Mesendoderm (in vitro differentiated cells): ENCODE data around the gene LRRC18.
A peak's percentile ranks its signal among the peaks of the same experiment; 100 is the strongest.

ENCODE experiments used
- DNase-seq: peaks from one replicate; pipeline ENCODE4 v3.0.0; 2013
- H2AK5ac ChIP-seq: 2 replicates; pipeline ENCODE4 v1.6.1; 2013; ENCODE audit warnings: low read length, inconsistent platforms
- H2BK120ac ChIP-seq: 2 replicates; pipeline ENCODE4 v1.6.1; 2013; ENCODE audit warnings: low read depth, mild to moderate bottlenecking, low read length, moderate library complexity, mixed read lengths
- H2BK15ac ChIP-seq: replicated peaks from 2 replicates; pipeline ENCODE4 v1.6.1; 2013; ENCODE audit warnings: low read depth, mild to moderate bottlenecking, moderate library complexity
- H2BK5ac ChIP-seq: 2 replicates; pipeline ENCODE4 v1.6.1; 2013; ENCODE audit warnings: low read length, inconsistent platforms
- H3K18ac ChIP-seq: 2 replicates; pipeline ENCODE4 v1.6.1; 2013; ENCODE audit warnings: mild to moderate bottlenecking, low read length, mixed read lengths
- H3K23ac ChIP-seq: one replicate; pipeline ENCODE4 v1.6.1; 2013; ENCODE audit warnings: low read length
- H3K27ac ChIP-seq: 2 replicates; pipeline ENCODE4 v1.5.1; 2013; ENCODE audit warnings: low read depth, mild to moderate bottlenecking, inconsistent platforms, low read length, moderate library complexity
- H3K27me3 ChIP-seq: 2 replicates; pipeline ENCODE4 v1.6.1; 2013; ENCODE audit warnings: low read length, control low read depth, mild to moderate bottlenecking, inconsistent platforms; ENCODE audit not compliant: insufficient read depth, poor library complexity
- H3K36me3 ChIP-seq: 2 replicates; pipeline ENCODE4 v1.6.1; 2013; ENCODE audit warnings: low read length, inconsistent platforms; ENCODE audit not compliant: control insufficient read depth, insufficient read depth
- H3K4ac ChIP-seq: one replicate; pipeline ENCODE4 v1.6.1; 2013; ENCODE audit warnings: low read depth, mild to moderate bottlenecking, low read length, moderate library complexity
- H3K4me1 ChIP-seq: 2 replicates; pipeline ENCODE4 v1.6.1; 2013; ENCODE audit warnings: low read depth, low read length, inconsistent platforms; ENCODE audit not compliant: control insufficient read depth
- H3K4me2 ChIP-seq: 2 replicates; pipeline ENCODE4 v1.6.1; 2013; ENCODE audit warnings: low read length
- H3K4me3 ChIP-seq: 2 replicates; pipeline ENCODE4 v1.5.1; 2013; ENCODE audit warnings: mild to moderate bottlenecking, low read length
- H3K56ac ChIP-seq: one replicate; pipeline ENCODE4 v1.6.1; 2013; ENCODE audit warnings: low read length
- H3K79me1 ChIP-seq: 2 replicates; pipeline ENCODE4 v1.6.1; 2013; ENCODE audit warnings: low read length, inconsistent platforms
- H3K79me2 ChIP-seq: 2 replicates; pipeline ENCODE4 v1.6.1; 2013; ENCODE audit warnings: mild to moderate bottlenecking, low read length; ENCODE audit not compliant: control insufficient read depth, insufficient read depth
- H3K9ac ChIP-seq: 2 replicates; pipeline ENCODE4 v1.6.1; 2013; ENCODE audit warnings: low read length, inconsistent platforms
- H4K5ac ChIP-seq: one replicate; pipeline ENCODE4 v1.6.1; 2013; ENCODE audit warnings: low read length
- H4K8ac ChIP-seq: one replicate; pipeline ENCODE4 v1.6.1; 2013; ENCODE audit warnings: low read depth, mild to moderate bottlenecking, control low read depth, low read length, moderate library complexity
- WGBS: extraction: QIAGEN DNeasy Blood & Tissue Kit; methylation state at CpG from one replicate; pipeline ENCODE4 v1.1.7; 2013; ENCODE audit warnings: low lambda C conversion rate, missing lambda C conversion rate; ENCODE audit not compliant: insufficient coverage; ENCODE audit errors: extremely low coverage; 5-methylcytosine and 5-hydroxymethylcytosine counted together

LRRC18 gene

DNA sequence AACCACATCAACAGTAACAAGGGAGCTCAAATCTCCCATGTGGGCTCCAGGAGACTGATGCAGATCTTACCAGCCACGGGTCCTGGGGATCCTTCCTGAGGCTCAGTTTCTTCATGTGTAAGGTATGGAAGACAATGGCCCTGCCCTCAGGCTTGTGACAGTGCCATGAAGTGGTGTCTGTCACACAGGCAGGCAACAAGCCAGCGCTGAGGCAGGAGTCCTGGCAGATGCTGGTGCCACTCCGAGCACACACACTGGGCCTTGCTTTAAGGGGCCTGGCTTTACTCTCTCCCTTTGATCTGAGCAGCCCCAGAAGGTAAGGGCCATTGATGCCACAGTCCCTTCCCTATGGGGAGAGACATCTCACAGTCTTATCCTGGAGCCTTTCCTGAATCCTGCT lies 28.4 kb upstream of the LRRC18 start:
- Histone ChIP-seq H3K56ac (no peak overlapping the region), H2AK5ac (no peak overlapping the region), H3K36me3 (no peaks in the 10 kb centered on the region), H3K9ac (no peak overlapping the region), H4K5ac (no peak overlapping the region), H3K4me1 (no peaks in the 10 kb centered on the region), H2BK15ac (no peak overlapping the region), H2BK120ac (no peak overlapping the region), H3K23ac (no peak overlapping the region), H3K27me3 (no peaks in the 10 kb centered on the region), H2BK5ac (no peak overlapping the region), H3K79me1 (no peaks in the 10 kb centered on the region), H4K8ac (no peak overlapping the region), H3K79me2 (no peaks in the 10 kb centered on the region), H3K18ac (no peak overlapping the region), H3K4ac (no peak overlapping the region), H3K4me2 (no peak overlapping the region), H3K27ac (no peak overlapping the region), H3K4me3 (no peak overlapping the region)
- WGBS, result no CpG with 5 or more reads among the region's 3 CpGs
- no peak for DNase-seq

- peak; percentile 37 for DNase-seq
- Histone ChIP-seq H3K18ac (no peak overlapping the region), H2BK5ac (no peak overlapping the region), H3K79me1 (no peaks in the 10 kb centered on the region), H3K27me3 (no peaks in the 10 kb centered on the region), H2BK120ac (no peak overlapping the region), H3K4me3 (no peak overlapping the region), H3K36me3 (no peaks in the 10 kb centered on the region), H3K79me2 (no peaks in the 10 kb centered on the region), H3K23ac (no peak overlapping the region), H4K5ac (no peak overlapping the region), H3K4me1 (no peaks in the 10 kb centered on the region), H2BK15ac (no peak overlapping the region), H3K56ac (no peak overlapping the region), H3K27ac (no peak overlapping the region), H2AK5ac (no peak overlapping the region), H3K4ac (no peak overlapping the region), H4K8ac (no peak overlapping the region), H3K9ac (no peak overlapping the region), H3K4me2 (no peak overlapping the region)
- no CpG with 5 or more reads among the region's 4 CpGs for WGBS
Observed at GRCh38 chr10:48965460-48965859, 25.8 kb upstream of the LRRC18 start.

DNA sequence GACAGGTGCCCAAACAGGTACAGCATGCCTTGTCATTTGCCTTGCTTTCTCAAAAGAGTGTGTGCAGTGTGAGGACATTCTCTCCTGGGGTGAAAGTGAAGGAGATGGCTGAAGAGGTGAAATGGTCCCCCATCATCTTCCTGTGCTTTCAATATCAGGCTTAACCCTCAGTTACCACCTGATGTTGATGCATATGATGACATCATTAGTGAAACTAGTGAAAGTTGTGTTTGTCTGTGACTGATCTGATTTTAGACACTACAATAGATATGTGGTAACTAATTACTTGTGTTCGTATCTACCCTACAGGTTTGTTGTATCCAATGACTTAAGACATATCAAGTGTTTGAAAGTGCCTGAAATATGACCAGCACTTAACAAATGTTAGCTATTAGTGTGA lies 24.4 kb upstream of the LRRC18 start:
- no peak overlapping the region for H3K9ac ChIP-seq
- H4K8ac ChIP-seq, result no peak overlapping the region
- no peaks in the 10 kb centered on the region for H3K27me3 ChIP-seq
- no peaks in the 10 kb centered on the region for H3K4me1 ChIP-seq
- no peak overlapping the region for H4K5ac ChIP-seq
- H2BK15ac ChIP-seq, result no peak overlapping the region
- H3K18ac ChIP-seq, result no peak overlapping the region
- no peak overlapping the region for H3K4me3 ChIP-seq
- H3K79me2 ChIP-seq, result no peaks in the 10 kb centered on the region
- H3K36me3 ChIP-seq, result no peaks in the 10 kb centered on the region
- DNase-seq, result no peak
- no peak overlapping the region for H2BK5ac ChIP-seq
- no CpG with 5 or more reads among the region's 1 CpG for WGBS
- H3K79me1 ChIP-seq, result no peaks in the 10 kb centered on the region
- no peak overlapping the region for H3K27ac ChIP-seq
- no peak overlapping the region for H2AK5ac ChIP-seq
- no peak overlapping the region for H3K56ac ChIP-seq
- no peak overlapping the region for H2BK120ac ChIP-seq
- no peak overlapping the region for H3K4ac ChIP-seq
- no peak overlapping the region for H3K4me2 ChIP-seq
- no peak overlapping the region for H3K23ac ChIP-seq

- Histone ChIP-seq H4K5ac (no peak overlapping the region), H3K18ac (no peak overlapping the region), H3K23ac (no peak overlapping the region), H3K27ac (no peak overlapping the region), H2AK5ac (no peak overlapping the region), H3K79me2 (no peaks in the 10 kb centered on the region), H2BK15ac (no peak overlapping the region), H3K79me1 (no peaks in the 10 kb centered on the region), H3K4me3 (no peak overlapping the region), H3K4ac (no peak overlapping the region), H2BK120ac (no peak overlapping the region), H3K56ac (no peak overlapping the region), H3K9ac (no peak overlapping the region), H3K36me3 (no peaks in the 10 kb centered on the region), H2BK5ac (no peak overlapping the region), H3K4me1 (no peaks in the 10 kb centered on the region), H3K27me3 (no peaks in the 10 kb centered on the region), H3K4me2 (no peak overlapping the region), H4K8ac (no peak overlapping the region)
- DNase-seq, result no peak
- WGBS, result no CpG with 5 or more reads among the region's 1 CpG
Observed at GRCh38 chr10:48958598-48959190, 19.1 kb upstream of the LRRC18 start.

DNA sequence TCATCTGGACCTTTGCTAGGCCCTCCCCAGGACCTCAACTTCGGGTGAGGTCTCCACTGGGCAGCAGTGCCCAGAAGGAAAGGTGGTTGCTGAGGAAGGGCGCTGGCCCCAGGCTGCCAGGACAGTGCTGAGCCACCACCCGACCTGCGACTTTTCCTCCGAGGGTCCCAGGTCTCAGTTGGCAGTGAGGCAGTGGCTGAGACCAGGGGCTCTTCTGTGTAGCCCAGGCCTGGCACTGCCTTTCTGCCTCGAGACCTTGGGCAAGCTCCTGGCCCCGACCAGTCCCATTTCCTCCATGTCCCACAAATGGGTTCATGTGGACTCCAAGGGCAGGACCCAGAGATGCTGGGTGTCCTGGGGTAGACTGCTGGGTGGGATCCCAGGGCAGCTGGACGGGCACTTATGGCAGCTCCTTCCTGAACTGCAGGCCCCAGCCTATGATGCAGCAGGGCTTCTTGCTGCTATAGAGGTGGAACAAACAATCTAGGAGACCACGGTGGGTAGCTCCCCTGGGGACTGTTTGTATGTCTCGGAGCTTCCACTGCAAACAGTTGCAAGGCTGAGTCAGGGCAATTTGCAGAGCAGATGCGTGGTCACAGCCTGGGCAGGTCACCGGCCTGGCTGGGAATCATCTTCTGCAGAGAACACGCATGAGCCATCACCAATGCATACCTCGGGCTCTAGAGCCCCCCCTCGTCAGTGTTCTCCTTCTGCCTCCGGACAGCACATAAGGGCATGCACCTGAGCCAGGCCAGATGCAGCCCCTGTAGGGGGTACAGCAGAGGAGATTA lies 17.9 kb upstream of the LRRC18 start:
- Histone ChIP-seq H3K4me1 (no peaks in the 10 kb centered on the region), H4K8ac (no peak overlapping the region), H2BK5ac (no peak overlapping the region), H2BK15ac (no peak overlapping the region), H3K4ac (no peak overlapping the region), H3K4me3 (no peak overlapping the region), H3K56ac (no peak overlapping the region), H2BK120ac (no peak overlapping the region), H3K27me3 (no peaks in the 10 kb centered on the region), H2AK5ac (no peak overlapping the region), H3K4me2 (no peak overlapping the region), H3K9ac (no peak overlapping the region), H3K36me3 (no peaks in the 10 kb centered on the region), H3K23ac (no peak overlapping the region), H3K79me1 (no peaks in the 10 kb centered on the region), H3K18ac (no peak overlapping the region), H4K5ac (no peak overlapping the region), H3K27ac (no peak overlapping the region), H3K79me2 (no peaks in the 10 kb centered on the region)
- DNase-seq, result no peak
- WGBS, result no CpG with 5 or more reads among the region's 16 CpGs
